H1 (cell line): ENCODE data around the gene SEC24B. TPM values are rescaled to one million over a fixed set of nuclear protein-coding genes. Genes with fewer than 3 reads are reported as not detected.

ENCODE experiments used
- CHD1 ChIP-seq: IDR thresholded peaks from 2 replicates; pipeline ENCODE4 v1.6.1; 2012; ENCODE audit warnings: low read depth, low read length, improper control_type of control experiment
- CHD7 ChIP-seq: fragments of 300-600 bp; sonication (generic); IDR thresholded peaks from 2 replicates; pipeline ENCODE4 v1.7.1; 2012; ENCODE audit warnings: low read length, moderate library complexity, mild to moderate bottlenecking, inconsistent platforms; ENCODE audit not compliant: insufficient replicate concordance
- E2F6 ChIP-seq: IDR thresholded peaks from 2 replicates; pipeline ENCODE4 v1.6.1; 2012; ENCODE audit warnings: inconsistent platforms
- EZH2 ChIP-seq: fragments of 200-600 bp; sonication (generic); IDR thresholded peaks from 2 replicates; pipeline ENCODE4 v1.7.1; 2012; ENCODE audit warnings: low read depth, mild to moderate bottlenecking, moderate library complexity, low read length, inconsistent platforms; ENCODE audit not compliant: severe bottlenecking
- FOSL1 ChIP-seq: IDR thresholded peaks from 2 replicates; pipeline ENCODE4 v1.6.1; 2011; ENCODE audit warnings: mild to moderate bottlenecking, low read depth, low read length, moderate library complexity; ENCODE audit not compliant: insufficient read depth
- MAFK ChIP-seq: IDR thresholded peaks from 2 replicates; pipeline ENCODE4 v1.6.1; 2012; ENCODE audit warnings: low read depth, mild to moderate bottlenecking, improper control_type of control experiment, low read length
- NRF1 ChIP-seq: IDR thresholded peaks from 2 replicates; pipeline ENCODE4 v1.6.1; 2011; ENCODE audit warnings: mild to moderate bottlenecking, low read depth, low read length, improper control_type of control experiment
- POLR2A ChIP-seq, 2 experiments: IDR thresholded peaks; 1 replicate in 1 of 2; 2 replicates in 1 of 2; pipeline ENCODE4 v1.6.1; 2011; ENCODE audit warnings: low read depth in 2 of 2, low read length in 2 of 2, mild to moderate bottlenecking in 2 of 2; ENCODE audit errors: control extremely low read depth in 1 of 2
- SAP30 ChIP-seq: fragments of 300-600 bp; sonication (generic); IDR thresholded peaks from 2 replicates; pipeline ENCODE4 v1.7.1; 2012; ENCODE audit warnings: low read length, moderate library complexity, mild to moderate bottlenecking, inconsistent platforms; ENCODE audit not compliant: insufficient read depth, insufficient replicate concordance
- polyA plus RNA-seq, 7 experiments: library from polyadenylated mRNA; depleted of rRNA in 3 of 7; stranded (reverse) in 5 of 7; unstranded in 2 of 7; fragments of >200 nt in 5 of 7; fragments of 200-250 nt in 2 of 7; gene quantifications; 1 replicate in 5 of 7; 2 replicates in 1 of 7; 4 replicates in 1 of 7; pipeline versions ENCODE4 v1.2.1 to v1.2.3, GENCODE V29; 2011 to 2013; ENCODE audit warnings: missing spikeins in 2 of 7, mixed read lengths in 2 of 7
- total RNA-seq: library from RNA; stranded (reverse); fragmentation: NEBNext Ultra II Directional; extraction: Animal tissue kit (Norgen Biotek cat#: 25700); gene quantifications from 2 replicates; pipeline ENCODE4 v1.2.1, GENCODE V29; 2021

The SEC24B gene
- total and polyA plus RNA-seq, 2 of the 8 experiments (the other 6 are each of a cell fraction or from before 2014, with no cell fraction given): 25.6 to 30.9 TPM

- TF ChIP-seq CHD7: no peak
- TF ChIP-seq POLR2A (IDR thresholded peaks at IDR 0.05; ENCODE audit: control extremely low read depth in 1 of 2, low read depth in 2 of 2, low read length in 2 of 2): no peak
- no peak for TF ChIP-seq SAP30
- TF ChIP-seq EZH2: no peak
- no peak for TF ChIP-seq MAFK
- TF ChIP-seq NRF1: no peak
- no peak for TF ChIP-seq CHD1
- no peak for TF ChIP-seq FOSL1
- TF ChIP-seq E2F6: no peak
Measured at GRCh38 chr4:109554971-109555370, 121.4 kb downstream of the SEC24B start (continued).
